ENCODE results near the gene POMGNT2.
"Not testable (repeated sequence)": the region's sequence is repeated elsewhere in the genome, so short reads cannot be mapped to it uniquely, and the experiment has no call there.

POMGNT2 gene

DNA sequence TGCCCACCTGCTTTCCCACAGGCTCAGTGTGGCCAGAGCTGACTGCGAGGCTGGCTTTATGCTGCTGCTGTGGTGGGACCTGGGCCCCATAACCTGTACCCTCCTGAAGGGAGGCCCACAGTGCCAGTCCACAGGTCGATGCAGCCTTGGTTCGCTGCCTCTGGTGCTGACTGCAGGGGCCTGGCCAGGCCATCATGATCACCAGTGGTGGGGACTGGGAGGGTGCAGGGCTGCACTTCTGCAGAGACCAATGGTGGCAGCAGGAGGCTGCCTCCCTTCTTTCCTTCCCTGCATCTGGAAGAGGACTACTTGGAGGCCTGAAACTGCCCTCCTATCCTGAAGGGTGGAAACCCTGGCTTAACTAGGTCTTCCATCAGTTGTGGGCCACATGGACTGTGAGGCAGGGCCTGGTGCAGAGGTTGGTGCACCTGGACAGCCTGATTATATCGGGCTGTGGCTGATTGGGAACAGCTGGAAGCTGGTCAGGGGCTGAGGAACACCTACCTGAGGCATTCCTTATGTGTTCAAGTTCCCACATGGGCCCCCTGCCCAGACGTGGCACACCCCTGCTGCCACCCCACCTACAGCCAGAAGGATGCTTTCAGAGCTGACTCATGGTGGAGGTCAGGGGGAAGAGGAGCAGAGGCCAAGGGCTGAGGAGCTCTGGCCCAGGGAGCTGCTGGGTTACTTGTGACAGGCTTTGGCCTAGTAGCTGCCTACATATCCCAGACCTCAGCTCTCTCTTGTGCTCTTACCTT is 29.8 kb downstream of the POMGNT2 start:
- no peak for DNase-seq (ENCODE audit: low spot score)

DNA sequence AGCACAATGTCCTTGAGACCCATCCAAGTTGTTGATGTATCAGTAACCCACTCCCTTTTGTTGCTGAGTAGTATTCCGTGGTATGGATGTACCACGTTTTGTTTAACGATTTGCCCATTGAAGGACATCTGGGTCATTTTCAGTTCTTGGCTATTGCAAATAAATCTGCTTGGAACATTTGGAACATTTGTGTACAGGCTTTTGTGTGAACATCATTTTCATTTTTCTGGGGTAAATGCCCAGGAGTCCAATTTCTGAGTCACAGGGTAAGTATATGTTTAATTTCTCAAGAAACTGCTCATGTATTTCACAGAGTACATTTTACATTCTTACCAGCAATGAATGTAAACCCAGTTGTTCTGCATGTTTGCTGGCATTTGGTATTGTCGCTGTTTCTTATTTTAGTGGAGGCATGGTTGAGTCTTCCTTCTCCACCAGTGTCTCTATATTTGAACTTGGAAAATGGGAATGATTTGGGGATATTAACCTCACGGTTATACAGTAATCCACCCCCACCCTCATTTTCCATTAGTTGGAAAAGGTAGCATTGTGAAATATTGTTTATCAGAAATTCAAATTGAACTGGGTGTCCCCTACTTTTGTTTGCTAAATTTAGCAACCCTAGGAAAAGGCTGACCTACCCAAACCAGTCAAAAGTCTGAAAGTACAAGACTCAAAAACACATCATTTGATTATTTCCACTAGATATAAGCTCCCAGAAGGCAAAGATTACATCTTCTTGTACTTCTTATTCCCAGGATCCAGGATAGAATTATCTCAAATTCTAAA is 30.8 kb downstream of the POMGNT2 start:
- DNase-seq (ENCODE audit: low spot score) = no peak

- no peak for DNase-seq (ENCODE audit: low spot score)
Observed at GRCh38 chr3:43074482-43074881, 31.4 kb downstream of the POMGNT2 start.

- DNase-seq (ENCODE audit: low spot score) = no peak
Observed at GRCh38 chr3:43073836-43074220, 32.1 kb downstream of the POMGNT2 start.

DNA sequence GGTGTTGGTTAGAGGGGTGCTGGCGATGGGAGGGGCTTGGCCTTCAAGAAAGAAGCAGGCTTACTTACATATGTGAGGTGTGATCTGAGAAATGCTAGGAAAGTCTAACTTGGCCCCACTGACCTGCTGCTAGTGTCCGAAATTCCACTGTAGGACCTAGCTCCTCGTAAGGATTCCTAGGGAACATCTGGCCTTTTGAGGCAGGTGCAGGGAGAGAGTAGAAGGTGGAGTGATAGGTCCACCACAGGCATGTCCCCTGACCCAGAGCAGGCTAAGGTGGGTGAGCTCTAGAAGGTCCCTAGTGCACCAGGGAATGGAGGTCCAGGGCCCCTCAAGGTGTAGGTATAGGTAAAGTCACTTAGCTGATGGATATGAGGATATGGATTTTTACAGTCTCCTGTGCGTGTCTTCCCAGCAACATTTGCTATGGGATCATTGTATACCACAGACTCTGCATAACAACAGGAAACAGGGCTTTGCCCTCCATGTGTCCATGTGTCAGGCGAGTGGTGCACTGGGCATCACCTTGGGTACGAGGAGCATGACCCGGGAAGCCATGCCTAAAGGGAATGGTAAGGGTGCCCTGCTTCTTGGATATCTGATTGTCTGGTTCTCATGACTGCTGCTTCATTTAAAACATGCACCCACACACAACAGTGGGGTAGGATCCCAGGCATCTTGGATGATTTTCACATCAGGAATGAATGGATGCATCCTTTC is 32.6 kb downstream of the POMGNT2 start:
- no peak for DNase-seq (ENCODE audit: low spot score)

DNA sequence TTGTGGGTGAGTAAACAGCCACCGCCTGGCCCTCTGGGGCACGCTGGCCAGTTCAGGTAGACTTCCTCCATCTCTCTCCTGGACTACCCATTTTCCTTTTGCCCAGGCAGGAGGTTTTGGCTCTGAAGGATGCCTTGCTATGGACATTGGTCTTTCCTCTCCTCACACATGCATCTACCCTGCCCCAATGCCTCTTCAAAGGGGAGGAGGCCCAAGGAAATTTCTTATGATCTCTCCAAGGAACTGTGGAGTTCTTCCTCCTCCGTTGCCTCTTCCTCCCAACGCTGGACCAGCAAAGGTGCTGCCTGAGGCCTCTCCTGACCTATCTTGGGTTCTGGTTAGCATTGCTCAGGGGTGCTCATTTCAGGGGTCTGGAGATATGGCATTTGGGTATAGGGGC is 33.5 kb downstream of the POMGNT2 start:
- no peak for DNase-seq (ENCODE audit: low spot score)

DNA sequence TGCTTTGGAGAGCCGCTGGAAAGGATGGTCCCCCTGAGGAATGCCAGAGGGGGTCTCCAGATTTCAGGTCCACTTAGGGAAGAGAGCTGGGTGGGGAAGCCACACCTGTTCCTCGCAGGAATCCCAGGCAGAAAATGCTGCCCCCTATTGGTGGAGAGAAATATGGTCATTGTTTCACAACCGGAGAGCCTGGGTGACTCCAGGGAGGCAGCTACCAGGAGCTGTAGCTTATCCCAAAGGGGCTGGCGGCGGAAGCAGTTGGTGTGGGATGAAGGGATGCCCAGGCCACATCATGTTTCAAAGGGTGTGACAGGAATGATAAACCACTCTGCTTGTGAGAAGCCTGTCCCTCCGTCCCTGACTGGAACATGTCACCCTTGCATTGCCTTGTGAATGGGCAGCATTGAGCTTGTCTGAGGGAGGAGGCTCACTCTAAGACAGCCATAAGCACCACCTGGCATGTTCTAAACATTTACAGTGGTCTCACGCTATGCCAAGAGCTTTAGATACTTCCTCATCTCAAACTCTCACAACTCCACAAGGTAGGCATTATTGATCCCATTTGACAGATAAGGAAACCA is 34.5 kb downstream of the POMGNT2 start:
- peak; percentile 40 for DNase-seq (ENCODE audit: low spot score)

- DNase-seq (ENCODE audit: low spot score) = not testable (repeated sequence)
Observed at GRCh38 chr3:43070670-43071069, 35.2 kb downstream of the POMGNT2 start.

DNA sequence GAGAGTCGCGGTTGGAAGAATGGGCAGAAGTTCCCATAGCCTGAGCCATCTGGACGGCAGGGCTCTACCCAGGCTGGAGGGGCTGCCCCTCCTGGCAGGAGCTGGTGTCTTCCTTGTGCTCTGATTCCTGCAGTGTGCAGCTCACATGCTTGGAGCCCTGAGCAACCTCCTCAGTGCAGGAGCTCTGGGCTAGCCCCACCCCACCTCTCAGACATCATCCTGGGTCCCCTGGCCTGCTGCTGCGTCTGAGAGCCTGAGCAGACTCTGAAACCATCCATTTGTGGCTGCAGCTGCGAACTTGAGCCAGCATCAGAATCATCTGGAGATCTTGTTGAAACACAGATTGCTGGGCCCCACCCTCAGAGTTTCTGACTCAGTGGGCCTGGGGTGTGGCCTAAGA is 42.8 kb downstream of the POMGNT2 start:
- DNase-seq (ENCODE audit: low spot score) = no peak

DNA sequence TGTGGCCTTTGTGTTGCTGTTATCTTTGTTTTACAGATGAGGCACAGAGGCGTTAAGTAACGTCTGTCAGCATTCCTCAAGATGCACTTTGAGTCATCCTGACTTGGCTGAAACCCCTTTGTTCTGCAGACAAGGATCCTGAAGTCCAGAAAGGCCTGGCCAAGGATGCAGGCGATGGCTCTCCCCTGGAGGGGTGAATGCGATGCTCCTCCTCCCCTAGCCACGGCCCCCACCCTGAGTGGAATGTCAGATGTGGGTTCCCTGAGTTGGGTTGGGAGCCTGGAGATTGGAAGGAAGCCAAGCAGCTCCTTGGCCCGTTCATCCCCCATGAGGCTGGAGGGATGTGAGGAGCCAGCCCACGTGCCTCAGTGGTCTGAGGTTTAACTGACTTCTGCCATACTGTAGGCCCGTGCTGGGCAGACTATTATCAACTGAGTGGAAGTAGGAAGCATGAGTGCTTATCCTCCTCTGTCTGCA is 43.3 kb downstream of the POMGNT2 start:
- no peak for DNase-seq (ENCODE audit: low spot score)

DNA sequence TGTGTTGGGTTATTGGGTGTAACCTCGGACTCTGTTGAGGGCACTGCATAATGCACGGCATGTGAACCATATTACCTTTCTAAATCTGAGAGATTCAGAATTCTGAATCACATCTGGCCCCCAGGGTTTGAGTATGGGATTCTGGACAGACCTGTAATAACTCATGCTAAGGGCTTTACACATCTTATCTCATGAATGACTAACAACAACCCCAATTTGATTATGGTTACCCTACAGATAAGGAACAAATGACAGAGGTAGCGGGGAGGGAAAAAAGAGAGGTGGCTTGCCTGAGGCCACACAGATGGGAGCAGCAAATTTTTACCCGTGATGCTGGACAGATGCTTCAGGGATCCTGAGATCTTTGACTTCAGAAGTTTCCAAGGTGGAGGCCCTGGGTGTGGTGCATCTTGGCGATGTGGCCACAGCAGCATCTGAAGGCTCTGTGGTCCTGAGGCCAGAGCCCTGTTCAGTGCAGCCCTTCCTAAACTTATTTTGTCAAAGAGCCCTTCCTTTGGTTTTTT is 43.8 kb downstream of the POMGNT2 start:
- no peak for DNase-seq (ENCODE audit: low spot score)

DNA sequence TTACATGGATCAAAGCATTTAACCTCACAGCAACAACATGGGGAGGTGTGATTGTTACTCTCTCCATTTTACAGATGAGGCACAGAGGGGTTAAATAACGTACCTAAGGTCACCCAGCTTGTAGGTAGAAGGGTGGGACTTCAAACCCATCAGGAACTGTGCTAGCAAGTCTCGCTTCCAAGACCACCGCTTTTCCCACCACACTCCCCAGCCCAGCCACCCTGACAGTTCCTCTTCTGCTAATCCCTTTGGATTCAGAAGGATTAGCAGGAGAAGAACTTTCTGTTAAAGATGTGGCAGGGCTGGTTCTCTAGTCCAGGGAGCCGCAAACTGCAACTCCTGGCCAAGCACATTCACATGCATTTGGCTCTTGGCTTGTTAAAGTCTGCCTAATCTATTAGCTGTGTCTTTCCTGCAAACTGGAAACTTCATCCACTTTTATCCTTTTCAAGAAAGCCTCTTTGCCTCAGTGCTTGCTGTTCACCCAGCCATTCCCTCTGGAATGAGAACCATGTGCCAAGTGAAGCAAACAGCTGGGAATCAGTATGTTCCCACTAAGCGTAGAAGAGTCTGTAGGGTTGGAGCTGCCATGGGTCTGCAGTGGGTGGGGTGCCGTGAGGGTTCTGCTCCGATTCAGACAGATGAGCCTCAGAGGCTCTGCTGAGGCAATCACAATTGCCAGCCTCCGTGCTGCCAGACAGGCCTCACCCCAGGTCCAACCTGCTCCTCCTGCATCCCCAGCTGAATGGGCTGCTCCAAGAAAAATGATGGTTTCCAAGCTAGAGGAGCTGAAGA is 44.6 kb downstream of the POMGNT2 start:
- no peak for DNase-seq (ENCODE audit: low spot score)

- DNase-seq (ENCODE audit: low spot score) = no peak
Observed at GRCh38 chr3:43059456-43059855, 46.4 kb downstream of the POMGNT2 start.

GRCh38 chr3:43055806-43056770 is 49.8 kb downstream of the POMGNT2 start:
- no peak for DNase-seq (ENCODE audit: low spot score)

DNA sequence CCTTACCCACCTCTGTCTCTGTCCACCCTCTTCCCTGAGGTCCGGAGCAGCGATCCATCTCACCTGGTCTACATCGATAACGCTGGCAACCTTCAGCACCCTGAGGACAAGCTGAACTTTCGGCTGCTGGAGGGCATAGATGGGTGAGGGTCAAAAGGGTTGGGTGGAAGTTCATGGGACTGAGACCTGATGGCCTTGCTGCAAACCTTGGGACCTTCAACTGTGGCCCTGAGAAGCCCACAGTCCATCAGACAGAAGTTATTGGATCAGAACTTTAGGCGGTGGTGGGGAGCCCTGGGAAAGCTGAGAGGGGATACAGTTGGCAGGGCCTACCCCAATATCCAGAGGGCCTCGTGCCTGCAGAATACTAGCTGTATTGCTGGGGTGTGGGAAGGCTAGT is 50.5 kb downstream of the POMGNT2 start:
- no peak for DNase-seq (ENCODE audit: low spot score)

- no peak for DNase-seq (ENCODE audit: low spot score)
Observed at GRCh38 chr3:43054754-43055153, 51.1 kb downstream of the POMGNT2 start.

DNA sequence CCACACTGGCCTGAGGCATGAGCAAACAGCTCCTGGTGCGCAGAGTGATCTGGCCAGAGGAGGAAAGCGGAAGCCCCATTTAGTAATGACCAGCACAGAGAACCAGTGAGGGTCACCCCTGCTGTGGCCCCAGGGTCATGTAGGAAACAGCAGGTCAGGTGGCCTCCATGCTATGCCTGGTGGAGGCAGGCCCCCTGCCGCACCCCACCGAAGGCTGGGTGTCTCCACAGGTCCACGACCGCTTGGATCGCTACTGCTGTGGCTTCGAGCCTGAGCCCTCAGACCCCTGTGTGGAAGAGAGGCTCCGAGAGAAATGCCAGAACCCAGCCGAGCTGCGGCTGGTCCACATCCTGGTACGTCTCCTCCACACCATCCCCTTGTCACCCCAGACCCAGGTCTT is 52.6 kb downstream of the POMGNT2 start:
- DNase-seq (ENCODE audit: low spot score) = no peak

DNA sequence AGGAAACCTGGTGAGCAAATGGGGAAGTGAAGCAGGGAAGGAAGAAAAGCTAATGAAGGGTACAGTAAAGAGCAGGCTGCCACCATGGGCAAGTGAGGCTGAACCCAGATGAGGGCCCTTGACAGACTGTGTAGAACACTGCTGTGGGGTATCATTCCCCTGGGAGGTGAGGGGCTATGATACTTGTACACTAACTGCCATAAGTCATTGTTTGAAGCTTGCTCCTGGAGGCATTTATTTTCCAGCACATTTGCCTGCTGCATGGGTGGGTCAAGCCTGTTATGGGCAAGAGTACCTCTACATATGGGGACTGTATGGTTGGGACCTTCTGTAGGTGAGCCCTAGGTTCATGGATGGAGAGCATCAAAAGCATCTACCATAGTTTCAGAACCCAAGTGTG is 57.4 kb downstream of the POMGNT2 start:
- no peak for DNase-seq (ENCODE audit: low spot score)

GRCh38 chr3:43046583-43046982 is 59.3 kb downstream of the POMGNT2 start:
- no peak for DNase-seq (ENCODE audit: low spot score)

- not testable (repeated sequence) for DNase-seq (ENCODE audit: low spot score)
Observed at GRCh38 chr3:43045079-43045478, 60.8 kb downstream of the POMGNT2 start.

Data from CD4-positive, alpha-beta T cell treated with Interleukin-15 for 4 hours (primary cell).